Stimulated activated CD8-positive, alpha-beta memory T cell treated with anti-CD3 and anti-CD28 coated beads, Interleukin-4, amount 100 ng/mL, for 1 hour (primary cell): ENCODE measurements around the gene IL13RA1.
"Not testable (repeated sequence)": the region's sequence is repeated elsewhere in the genome, so short reads cannot be mapped to it uniquely, and the experiment has no call there.

Source experiments
- DNase-seq, 2 donors: peaks; one replicate each; pipeline ENCODE4 v3.0.0-alpha.2; 2020; ENCODE audit warnings: low read depth in 2 of 2, low spot score in 1 of 2

IL13RA1 gene

GRCh38 chrX:118727686-118728339 lies 407 bp downstream of the IL13RA1 start:
- DNase-seq = no peak

DNA sequence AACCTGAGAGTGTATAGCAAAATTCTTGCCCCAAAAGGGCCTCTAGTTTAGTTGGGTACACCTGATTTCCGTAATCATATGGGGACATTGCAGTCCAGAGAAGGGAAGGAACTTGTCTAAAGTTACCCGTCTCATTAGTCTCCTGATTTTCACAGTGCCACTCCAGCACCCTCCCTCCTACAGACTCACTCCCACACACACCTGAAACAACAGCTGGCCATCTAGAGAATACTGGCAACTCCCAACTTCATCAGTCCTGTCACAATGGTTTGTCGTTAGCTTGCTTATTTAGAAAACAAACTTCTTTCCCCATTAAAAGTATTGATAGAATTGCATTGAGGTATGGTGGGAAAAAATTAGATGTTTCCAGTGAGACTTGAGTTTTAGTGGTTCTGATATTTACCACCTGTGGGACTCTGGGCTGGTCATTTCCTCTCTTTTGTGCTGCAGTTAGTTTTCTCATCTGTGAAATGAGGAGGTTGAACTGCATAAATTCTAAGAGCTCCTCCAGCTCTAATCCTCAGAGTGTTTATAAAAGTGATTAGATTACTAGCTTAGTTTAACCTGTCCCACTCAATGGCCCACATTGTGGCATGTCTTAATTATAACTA lies 1.7 kb downstream of the IL13RA1 start:
- DNase-seq = no peak

DNA sequence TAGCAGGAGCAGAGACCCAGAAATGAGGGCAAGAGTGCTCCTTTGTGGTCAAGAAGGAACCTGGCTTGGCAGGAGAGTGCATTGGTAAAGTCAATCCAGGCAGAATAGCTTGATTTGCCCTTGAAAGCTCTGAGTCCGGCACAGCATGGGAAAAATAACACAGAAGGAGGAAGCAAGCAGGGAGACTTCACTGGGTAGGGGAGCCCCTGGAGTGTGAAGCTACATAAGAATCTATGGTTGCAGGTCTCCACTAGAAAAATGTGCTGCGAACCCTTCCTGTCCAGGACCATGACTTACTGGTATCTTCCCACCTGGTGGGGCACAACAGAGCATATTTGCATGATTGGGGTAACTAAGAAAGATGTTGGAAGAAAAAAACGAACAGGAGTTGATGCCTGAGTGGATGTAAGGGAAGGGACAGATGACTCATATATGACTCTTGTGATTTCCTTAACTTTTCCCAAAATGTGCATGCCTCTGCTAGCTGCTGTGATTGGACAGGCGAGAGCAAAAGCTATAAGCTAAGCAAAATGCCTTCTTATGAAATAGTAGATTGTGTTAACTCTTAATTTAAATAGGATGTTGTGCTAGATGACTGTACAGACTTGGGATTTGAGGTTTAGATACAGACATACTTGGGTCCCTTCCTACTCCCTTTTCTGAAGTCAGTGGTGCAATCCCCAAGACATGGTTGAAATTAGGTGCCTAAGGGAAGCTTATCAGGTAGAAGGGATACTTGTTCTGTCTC lies 3.3 kb downstream of the IL13RA1 start:
- no peak for DNase-seq

GRCh38 chrX:118732551-118732950 lies 5.1 kb downstream of the IL13RA1 start:
- not testable (repeated sequence) for DNase-seq

- DNase-seq = no peak
These were observed 7.5 kb downstream of the IL13RA1 start for GRCh38 chrX:118734909-118735308.

- DNase-seq = no peak
These were observed 9.1 kb downstream of the IL13RA1 start for GRCh38 chrX:118736394-118737010.

DNA sequence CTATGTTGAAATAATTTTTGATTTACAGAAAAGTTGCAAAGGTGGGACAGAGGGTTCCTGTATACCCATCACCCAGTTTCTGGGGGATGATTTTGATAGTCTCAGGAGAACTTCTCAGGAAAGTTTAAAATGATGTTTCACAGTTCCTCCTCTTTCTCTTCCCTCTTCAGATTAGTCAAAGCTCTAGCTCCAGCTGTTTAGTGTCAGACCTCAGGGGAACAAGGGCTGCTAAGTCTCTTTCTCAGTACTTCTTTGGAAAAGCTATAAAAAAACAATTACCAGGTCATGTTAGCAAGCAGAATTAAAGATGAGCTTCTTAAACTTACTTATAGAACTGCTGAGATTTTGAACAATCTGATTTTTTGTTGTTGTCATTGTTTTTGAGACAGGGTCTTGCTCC lies 12.2 kb downstream of the IL13RA1 start:
- DNase-seq = no peak

GRCh38 chrX:118740276-118740889 lies 13.0 kb downstream of the IL13RA1 start:
- no peak for DNase-seq

DNA sequence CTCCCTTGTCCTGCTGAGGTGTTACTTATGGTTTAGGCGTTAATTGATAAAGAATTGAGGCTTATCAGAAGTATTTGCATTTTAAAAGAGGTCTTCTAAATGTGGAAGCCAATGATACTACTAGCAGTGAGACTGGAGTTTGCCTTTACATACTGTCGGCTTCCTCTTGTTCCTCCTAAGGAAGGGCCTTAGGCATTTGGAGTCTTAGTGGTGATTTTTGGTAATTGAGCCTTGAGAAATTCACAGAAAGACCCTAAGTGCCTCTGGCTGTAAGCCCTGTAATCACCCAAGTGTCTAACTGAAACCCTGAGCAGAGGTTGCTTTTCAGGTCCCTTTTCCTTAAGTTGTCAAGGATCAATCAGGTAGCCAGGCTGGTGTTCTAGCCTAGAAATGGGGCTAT lies 14.8 kb downstream of the IL13RA1 start:
- DNase-seq = no peak

- DNase-seq = no peak
These were observed 18.2 kb downstream of the IL13RA1 start for GRCh38 chrX:118745570-118745969.

GRCh38 chrX:118751950-118752783 lies 24.8 kb downstream of the IL13RA1 start:
- DNase-seq = no peak

DNA sequence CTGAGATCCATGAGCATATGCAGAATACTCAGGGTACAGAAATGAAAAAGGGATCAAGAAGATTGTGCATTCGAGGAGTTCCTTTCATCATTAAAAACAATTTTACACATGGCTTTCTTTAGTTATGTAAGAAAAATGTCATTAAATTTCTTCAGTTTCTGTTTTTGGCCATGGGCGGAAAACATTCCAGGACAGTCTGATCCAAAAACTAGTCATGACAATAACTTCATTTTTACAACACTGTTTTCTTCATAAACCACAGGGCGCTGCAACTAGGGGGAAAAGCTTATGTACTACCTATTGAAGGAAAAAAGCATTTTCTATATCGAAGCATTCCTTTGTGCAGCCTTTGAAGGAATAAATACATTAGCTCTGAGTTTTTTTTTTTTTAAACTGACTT lies 28.2 kb downstream of the IL13RA1 start:
- DNase-seq = no peak

DNA sequence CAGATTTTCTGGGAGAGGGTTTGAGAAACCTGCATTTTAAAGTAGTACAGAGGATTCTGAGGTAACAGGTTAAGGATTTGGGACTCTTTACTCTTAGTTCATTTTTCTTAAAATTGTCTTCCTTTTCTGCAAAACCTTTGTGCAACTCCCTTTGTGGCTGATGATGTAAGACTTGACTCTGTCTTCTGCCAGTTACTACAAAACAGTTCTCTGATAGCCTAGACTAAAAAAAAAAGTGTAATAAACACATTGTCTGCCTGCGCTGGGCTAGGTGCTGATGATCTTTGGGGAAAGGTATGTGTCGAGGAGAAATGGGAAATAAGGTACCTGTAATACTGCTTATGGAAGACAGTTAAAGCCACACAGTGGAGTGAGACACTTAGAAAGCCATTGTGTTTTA lies 28.7 kb downstream of the IL13RA1 start:
- DNase-seq = no peak

- DNase-seq = no peak
These were observed 31.1 kb downstream of the IL13RA1 start for GRCh38 chrX:118758511-118758910.

DNA sequence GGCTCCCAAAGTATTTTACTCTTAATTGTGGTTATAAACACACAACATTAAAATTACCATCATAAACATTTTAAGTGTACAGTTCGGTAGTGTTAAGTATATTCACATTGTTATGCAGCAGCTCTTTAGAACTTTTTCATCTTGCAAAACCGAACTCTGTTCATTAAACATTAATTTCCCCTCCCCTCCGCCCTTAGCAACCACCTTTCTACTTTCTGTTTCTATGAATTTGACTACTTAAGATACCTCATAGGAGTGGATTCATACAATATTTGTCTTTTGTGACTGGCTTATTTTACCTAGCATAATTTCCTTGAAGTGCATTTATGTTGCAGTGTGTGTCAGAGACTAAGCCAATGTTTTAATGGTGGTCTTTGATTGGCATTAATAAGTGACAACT lies 32.6 kb downstream of the IL13RA1 start:
- no peak for DNase-seq

GRCh38 chrX:118761939-118762707 lies 34.7 kb downstream of the IL13RA1 start:
- DNase-seq = no peak

GRCh38 chrX:118763489-118763888 lies 36.1 kb downstream of the IL13RA1 start:
- no peak for DNase-seq

- DNase-seq = no peak
These were observed 36.7 kb downstream of the IL13RA1 start for GRCh38 chrX:118764122-118764521.

GRCh38 chrX:118770133-118770760 lies 42.8 kb downstream of the IL13RA1 start:
- no peak for DNase-seq
